ENCODE measurements around the gene GPR139.

DNA sequence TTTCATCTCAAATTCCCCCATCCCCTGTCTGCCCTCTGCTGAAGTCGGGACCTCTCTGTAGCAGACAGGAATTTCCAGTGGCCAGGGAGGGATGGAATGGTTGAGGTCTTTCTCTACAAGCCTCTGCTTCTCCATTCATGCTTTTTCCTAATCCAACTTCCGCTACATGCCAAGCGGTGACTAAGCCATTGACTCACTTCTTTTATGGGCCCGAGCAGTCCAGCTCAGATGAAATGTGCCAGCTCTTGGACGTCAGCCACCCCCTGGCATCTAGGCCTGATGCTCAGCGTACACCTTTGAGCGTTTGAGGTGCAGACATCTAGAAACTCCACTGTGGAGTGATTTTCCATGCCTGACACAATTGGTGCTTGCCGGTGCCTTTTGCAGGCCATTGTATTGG, 40.7 kb upstream of the GPR139 start:
- TF ChIP-seq, protein P1, sequence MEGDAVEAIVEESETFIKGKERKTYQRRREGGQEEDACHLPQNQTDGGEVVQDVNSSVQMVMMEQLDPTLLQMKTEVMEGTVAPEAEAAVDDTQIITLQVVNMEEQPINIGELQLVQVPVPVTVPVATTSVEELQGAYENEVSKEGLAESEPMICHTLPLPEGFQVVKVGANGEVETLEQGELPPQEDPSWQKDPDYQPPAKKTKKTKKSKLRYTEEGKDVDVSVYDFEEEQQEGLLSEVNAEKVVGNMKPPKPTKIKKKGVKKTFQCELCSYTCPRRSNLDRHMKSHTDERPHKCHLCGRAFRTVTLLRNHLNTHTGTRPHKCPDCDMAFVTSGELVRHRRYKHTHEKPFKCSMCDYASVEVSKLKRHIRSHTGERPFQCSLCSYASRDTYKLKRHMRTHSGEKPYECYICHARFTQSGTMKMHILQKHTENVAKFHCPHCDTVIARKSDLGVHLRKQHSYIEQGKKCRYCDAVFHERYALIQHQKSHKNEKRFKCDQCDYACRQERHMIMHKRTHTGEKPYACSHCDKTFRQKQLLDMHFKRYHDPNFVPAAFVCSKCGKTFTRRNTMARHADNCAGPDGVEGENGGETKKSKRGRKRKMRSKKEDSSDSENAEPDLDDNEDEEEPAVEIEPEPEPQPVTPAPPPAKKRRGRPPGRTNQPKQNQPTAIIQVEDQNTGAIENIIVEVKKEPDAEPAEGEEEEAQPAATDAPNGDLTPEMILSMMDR (conservative IDR thresholded peaks at IDR 0.05; ENCODE audit: low read depth, low read length), result no peak
- no peak for TF ChIP-seq EZH2 (IDR thresholded peaks at IDR 0.05; ENCODE audit: borderline replicate concordance, low read depth, low read length, poor library complexity, severe bottlenecking)
